Pancreas (tissue), 10 donors: ENCODE data around the gene ESRRG. TPM values are rescaled to one million over a fixed set of nuclear protein-coding genes. Genes with fewer than 3 reads are reported as not detected.

Experiments
- ATAC-seq, 4 donors: fragments of 200-7000 bp; cut with Tn5 transposase; one replicate each; pipeline versions ENCODE4 v1.8.0 to v1.9.1; 2020; ENCODE audit warnings: mild to moderate bottlenecking in 4 of 4, moderate library complexity in 4 of 4
- DNase-seq, 6 donors: peaks; one replicate each; pipeline ENCODE4 v3.0.0-alpha.2; 2020
- FAIRE-seq: peaks from 2 replicates; lab custom pipeline; 2012; peaks lifted over from hg19 to GRCh38; lab: Jason Lieb, UNC
- H3K27ac ChIP-seq, 4 donors: fragments of 200-600 bp; sonication (generic); 1 replicate in 3 of 4; 2 replicates in 1 of 4; pipeline versions ENCODE4 v1.5.0 to v1.8.0; 2020
- H3K27me3 ChIP-seq, 4 donors: fragments of 200-600 bp; one replicate each; pipeline ENCODE4 v1.8.0; 2021
- H3K36me3 ChIP-seq, 3 donors: fragments of 200-600 bp; sonication (generic) in 1 of 3; one replicate each; pipeline versions ENCODE4 v1.5.0 to v1.8.0; 2020 to 2021
- H3K4me1 ChIP-seq, 3 donors: fragments of 200-600 bp; one replicate each; pipeline ENCODE4 v1.8.0; 2021
- H3K4me3 ChIP-seq, 4 donors: fragments of 200-600 bp; sonication (generic) in 2 of 4; one replicate each; pipeline versions ENCODE4 v1.5.0 to v1.8.0; 2020 to 2021
- H3K9me3 ChIP-seq, 4 donors: fragments of 200-600 bp; one replicate each; pipeline ENCODE4 v1.8.0; 2021
- CTCF ChIP-seq, 4 donors: fragments of 200-600 bp; sonication (generic) in 3 of 4; IDR thresholded peaks; one replicate each; pipeline versions ENCODE4 v1.5.0 to v1.8.0; 2021; ENCODE audit warnings: antibody characterized with exemption in 4 of 4
- WGBS, 2 donors: extraction: QIAGEN DNeasy Blood & Tissue Kit; methylation state at CpG; one replicate each; pipeline ENCODE4 v1.1.7; 2013; 5-methylcytosine and 5-hydroxymethylcytosine counted together
- intact Hi-C, 3 donors: fragments of 100-400 bp; cut with DNase I; formaldehyde crosslinking; loops; one replicate each; pipeline versions ENCODE4 v1.11.1 to v1.14.2; 2022
- polyA plus RNA-seq, 2 donors: library from polyadenylated mRNA; stranded (reverse); fragments of 200-250 nt; gene quantifications; one replicate each; pipeline ENCODE4 v1.2.3, GENCODE V29; 2013
- total RNA-seq, 6 donors: library from RNA; stranded (reverse); fragmentation: NEBNext Ultra II Directional in 4 of 6; extraction: Animal tissue kit (Norgen Biotek cat#: 25700) in 4 of 6; gene quantifications; one replicate each; pipeline versions ENCODE4 v1.2.1 to v1.2.4, GENCODE V29; 2021 to 2023
- donor health status: healthy with polysubstance abuse.
- donor health status: DM: no; HTN: no; CAD: no; lungs with moderate emphysema.
- donor health status: DM: no; HTN: no; CAD: no.
- donor health status: control.
- donor health status: control.
- donor health status: Bipolar disorder and iron deficiency.
- donor health status: DM: yes; HTN: yes; CAD: no.
- donor health status: DM: no; HTN: no; CAD: no.
- donor health status: DM: no; HTN: no; CAD: no.
- donor health status: DM: yes; HTN: yes; CAD: no.

ESRRG gene
- total and polyA plus RNA-seq, 8 donors = 3.5 to 14.9 (median 10.4) TPM

- ATAC-seq = no peak
Measured at GRCh38 chr1:216587715-216588114, 135.5 kb downstream of the ESRRG start.

GRCh38 chr1:216582151-216582550 lies 141.1 kb downstream of the ESRRG start:
- FAIRE-seq (no peak), DNase-seq (no peak), ATAC-seq (no peak)
- Histone ChIP-seq H3K36me3 (no peaks in the 10 kb centered on the region), H3K4me1 (no peaks in the 10 kb centered on the region), H3K4me3 (no peak overlapping the region), H3K27ac (no peak overlapping the region), H3K9me3 (no peaks in the 10 kb centered on the region), H3K27me3 (no peaks in the 10 kb centered on the region)
- no peak for TF ChIP-seq CTCF (IDR thresholded peaks at IDR 0.05)
- WGBS, 2 donors = 80 to 88% methylated on average over 2 of the region's 2 CpGs
- intact Hi-C loops = no loop called here

More at GRCh38 chr1:216587715-216588114, 135.5 kb downstream of the ESRRG start:
- Histone ChIP-seq H3K4me3 (no peak overlapping the region), H3K36me3 (no peaks in the 10 kb centered on the region), H3K27me3 (no peaks in the 10 kb centered on the region), H3K9me3 (no peaks in the 10 kb centered on the region), H3K27ac (no peak overlapping the region), H3K4me1 (no peaks in the 10 kb centered on the region)
- intact Hi-C loops = no loop called here
- DNase-seq (no peak), FAIRE-seq (no peak)
- no peak for TF ChIP-seq CTCF (IDR thresholded peaks at IDR 0.05)

- no peaks in the 10 kb centered on the region for H3K36me3 ChIP-seq
- intact Hi-C loops = no loop called here
- no peaks in the 10 kb centered on the region for H3K9me3 ChIP-seq
- no peaks in the 10 kb centered on the region for H3K27me3 ChIP-seq
- H3K27ac ChIP-seq = no peak overlapping the region
- ATAC-seq = peak in 2 of 4 donors; percentile 49 to 70
- WGBS, 2 donors = 3 to 9% methylated on average over 2 of the region's 2 CpGs
- no peak overlapping the region for H3K4me3 ChIP-seq
- no peaks in the 10 kb centered on the region for H3K4me1 ChIP-seq
- no peak for FAIRE-seq
- TF ChIP-seq CTCF (IDR thresholded peaks at IDR 0.05) = no peak
- DNase-seq = peak in 1 of 6 donors; percentile 12
Measured at GRCh38 chr1:216580538-216581057, 142.6 kb downstream of the ESRRG start.

GRCh38 chr1:216576234-216576937 lies 146.8 kb downstream of the ESRRG start:
- no peak for DNase-seq
- WGBS, 2 donors = 59 to 60% methylated on average over 4 of the region's 4 CpGs
- no peaks in the 10 kb centered on the region for H3K27me3 ChIP-seq
- no peak for FAIRE-seq
- ATAC-seq = peak in 1 of 4 donors; percentile 56
- H3K36me3 ChIP-seq = no peaks in the 10 kb centered on the region
- H3K4me1 ChIP-seq = no peaks in the 10 kb centered on the region
- no peak for TF ChIP-seq CTCF (IDR thresholded peaks at IDR 0.05)
- H3K27ac ChIP-seq = no peak overlapping the region
- intact Hi-C loops = no loop called here
- no peaks in the 10 kb centered on the region for H3K9me3 ChIP-seq
- no peak overlapping the region for H3K4me3 ChIP-seq

GRCh38 chr1:216566641-216567205 lies 156.5 kb downstream of the ESRRG start:
- Histone ChIP-seq H3K27ac (no peak overlapping the region), H3K9me3 (no peaks in the 10 kb centered on the region), H3K27me3 (no peaks in the 10 kb centered on the region), H3K4me1 (no peaks in the 10 kb centered on the region), H3K4me3 (no peak overlapping the region), H3K36me3 (no peaks in the 10 kb centered on the region)
- no peak for DNase-seq
- intact Hi-C loops = no loop called here
- no peak for FAIRE-seq
- no peak for TF ChIP-seq CTCF (IDR thresholded peaks at IDR 0.05)
- ATAC-seq = peak in 1 of 4 donors; percentile 47
- 31 to 65% methylated on average over 3 of the region's 3 CpGs for WGBS, 2 donors
